CD4-positive, alpha-beta T cell treated with Interleukin-15 for 4 hours (primary cell): ENCODE results near the gene GRHL1.

Experiments used
- DNase-seq: peaks from one replicate; pipeline ENCODE4 v3.0.0-alpha.2; 2020; ENCODE audit warnings: low spot score

The GRHL1 gene

GRCh38 chr2:9994462-9994861 lies 43.0 kb downstream of the GRHL1 start:
- DNase-seq: no peak

DNA sequence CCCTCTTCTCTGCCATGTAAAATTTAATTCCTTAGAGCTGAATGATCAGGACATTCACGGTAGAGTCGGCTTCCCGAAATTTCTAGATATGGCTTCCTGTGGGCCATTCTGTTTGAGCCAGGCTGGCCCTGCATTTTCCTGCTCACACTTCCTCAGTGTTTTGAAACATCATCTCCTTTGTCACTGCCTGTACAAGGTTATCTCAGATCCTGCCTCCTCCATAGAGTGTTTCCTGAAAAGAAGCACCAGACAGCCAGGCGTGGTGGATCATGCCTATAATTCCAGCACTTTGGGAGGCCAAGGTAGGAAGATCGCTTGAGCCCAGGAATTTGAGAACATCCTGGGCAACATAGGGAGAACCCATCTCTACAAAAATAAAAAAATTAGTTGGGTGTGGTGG lies 43.6 kb downstream of the GRHL1 start:
- DNase-seq: no peak

- no peak for DNase-seq
Measured at GRCh38 chr2:9996321-9996720, 44.8 kb downstream of the GRHL1 start.

- DNase-seq: no peak
Measured at GRCh38 chr2:9997936-9998335, 46.4 kb downstream of the GRHL1 start.

DNA sequence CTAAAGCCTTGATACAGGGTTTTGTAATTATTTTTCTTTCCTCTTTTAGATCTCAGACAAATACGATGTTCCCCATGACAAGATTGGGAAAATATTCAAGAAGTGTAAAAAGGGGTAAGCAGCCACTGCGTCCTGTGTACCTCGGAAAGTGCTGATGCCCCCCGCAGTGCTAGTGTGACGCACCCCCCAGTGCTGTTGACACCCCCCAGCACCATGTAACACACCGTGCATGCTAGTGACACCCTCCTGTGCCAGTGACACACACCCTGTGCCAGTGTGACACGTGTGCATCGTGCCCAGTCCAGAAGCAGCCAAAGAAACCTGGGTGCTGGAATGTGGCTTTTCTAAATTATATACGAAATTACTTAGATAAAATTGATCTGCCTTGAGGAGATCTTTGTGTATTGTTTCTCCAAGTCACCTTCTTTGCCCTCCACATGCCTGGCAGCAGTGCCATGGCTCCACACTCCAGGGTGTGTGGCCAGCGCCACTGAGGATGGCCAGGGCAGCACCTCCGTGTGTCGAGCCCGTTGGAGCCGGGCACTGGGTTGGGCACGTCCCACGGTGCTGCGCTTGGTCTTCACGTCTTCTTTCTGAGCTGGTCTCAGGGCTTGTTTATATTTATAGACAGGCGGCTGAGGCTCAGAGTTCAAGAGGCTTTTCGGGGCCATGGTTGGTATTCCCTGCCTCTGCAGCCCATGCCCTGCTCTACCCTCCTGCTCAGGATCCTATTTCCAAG lies 47.6 kb downstream of the GRHL1 start:
- DNase-seq: no peak

DNA sequence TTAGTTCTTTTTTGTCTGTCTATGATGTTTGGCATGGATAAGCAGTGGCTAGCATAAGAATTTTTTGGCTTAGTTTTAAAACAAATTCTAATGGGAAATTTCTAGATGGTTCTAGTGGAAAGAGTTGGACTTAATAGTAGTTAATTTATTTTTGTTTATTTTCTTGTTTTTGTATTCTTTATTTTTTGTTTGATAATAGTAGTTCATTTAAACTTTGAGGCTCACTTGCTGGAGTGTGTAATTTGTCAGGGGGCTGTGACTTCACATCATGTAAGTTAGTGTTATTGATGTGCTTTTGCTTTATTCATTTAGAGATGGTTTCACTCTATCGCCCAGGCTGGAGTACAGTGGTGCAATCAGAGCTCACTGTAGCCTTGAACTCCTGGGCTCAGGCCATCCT lies 48.2 kb downstream of the GRHL1 start:
- DNase-seq: no peak

- no peak for DNase-seq
Measured at GRCh38 chr2:10000541-10000940, 49.0 kb downstream of the GRHL1 start.

DNA sequence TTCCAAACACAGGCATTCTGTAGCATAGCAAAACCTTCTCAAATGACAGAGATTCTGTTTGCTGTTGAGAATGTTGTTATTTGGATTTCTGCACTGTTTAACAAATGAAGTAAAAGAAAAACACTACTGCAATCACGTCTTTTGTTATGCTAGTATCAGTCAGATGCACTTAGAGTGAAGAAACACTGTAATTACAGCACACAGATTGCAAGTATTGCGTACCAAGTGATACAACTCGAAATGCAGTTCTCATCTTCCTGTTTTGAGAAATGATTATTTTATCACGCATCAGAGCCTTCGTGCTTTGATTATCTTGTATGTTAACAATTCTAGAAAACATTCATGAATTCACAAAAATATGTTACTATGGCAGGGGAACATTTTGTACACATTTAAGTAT lies 50.1 kb downstream of the GRHL1 start:
- no peak for DNase-seq

DNA sequence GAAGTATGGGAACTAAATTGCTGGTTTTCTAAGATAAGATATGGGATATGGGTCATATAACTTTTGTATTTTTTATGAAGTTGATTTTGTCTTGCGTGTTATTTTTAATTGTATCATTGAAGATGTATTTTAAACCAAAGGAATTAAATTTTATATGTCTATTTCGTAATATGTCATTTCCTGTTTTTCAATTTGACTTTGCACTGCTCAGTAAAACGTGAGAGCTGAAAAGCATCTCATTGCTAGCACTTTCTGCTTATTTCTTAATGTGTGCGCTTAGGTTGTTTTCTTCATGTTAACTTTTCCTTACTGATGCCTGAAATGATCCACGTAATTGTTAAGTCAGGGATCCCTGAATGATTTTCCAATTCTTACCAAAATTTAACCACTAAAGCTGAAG lies 50.6 kb downstream of the GRHL1 start:
- no peak for DNase-seq

DNA sequence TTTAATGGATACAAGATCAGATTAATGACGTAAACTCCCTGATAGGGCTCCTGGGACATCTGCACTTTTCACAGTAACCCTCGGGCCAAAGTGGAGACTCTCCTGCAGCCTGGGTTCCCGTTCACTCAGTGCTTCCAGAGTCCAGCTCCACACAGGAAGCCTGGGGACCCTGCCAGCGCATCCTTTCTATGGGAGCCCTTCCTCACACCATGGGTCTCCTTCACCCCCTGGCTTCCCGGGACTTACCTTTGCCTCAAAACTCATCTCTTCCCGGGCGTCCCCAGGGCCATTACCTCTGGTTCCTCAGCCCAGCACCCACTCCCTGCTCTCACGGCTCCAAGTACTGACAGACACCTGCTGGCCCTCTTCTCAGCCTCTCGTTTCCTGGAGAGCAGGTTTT lies 51.2 kb downstream of the GRHL1 start:
- DNase-seq: no peak

DNA sequence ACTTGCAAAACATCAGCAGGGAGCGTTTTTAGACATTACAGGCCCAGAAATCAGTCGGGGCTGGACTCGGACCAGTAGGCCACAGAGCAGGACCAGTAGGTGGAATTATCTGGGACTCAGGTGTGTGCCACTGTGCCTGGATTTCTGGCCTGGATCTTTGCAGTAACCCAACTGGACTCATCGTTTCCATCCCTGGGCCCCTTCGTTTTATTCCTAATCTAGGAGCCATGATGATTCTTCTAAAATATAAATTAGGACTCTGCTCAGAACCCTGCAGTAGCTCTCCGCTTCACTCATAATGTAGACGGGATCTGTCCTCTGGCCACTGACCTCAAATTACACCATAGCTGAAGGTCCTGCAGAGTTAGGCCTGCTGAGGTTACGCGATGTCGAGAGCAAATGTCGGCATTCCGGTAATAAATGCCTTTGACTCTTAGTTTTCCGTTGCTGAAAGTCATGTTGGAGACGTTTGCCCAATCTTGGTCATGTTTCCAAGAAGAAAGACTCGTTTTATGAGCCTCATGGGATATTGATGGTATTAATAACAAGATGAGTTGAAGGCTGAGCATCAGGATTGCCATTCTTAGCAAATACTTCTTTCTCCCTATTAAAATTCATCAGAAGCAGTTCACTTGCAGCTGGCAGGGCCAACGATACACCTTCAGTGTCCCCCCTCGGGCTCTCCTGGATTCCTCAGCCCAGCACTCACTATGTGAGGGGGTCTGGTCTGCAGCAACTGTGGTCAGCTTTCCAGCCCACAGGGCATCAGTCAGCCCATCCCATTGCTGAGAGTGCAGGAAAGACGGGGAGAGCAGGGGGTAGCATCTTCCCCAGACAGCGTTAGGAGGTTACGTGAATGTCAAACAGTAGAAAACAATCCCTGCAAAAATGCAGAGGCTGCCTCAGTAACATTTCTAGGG lies 52.0 kb downstream of the GRHL1 start:
- no peak for DNase-seq

DNA sequence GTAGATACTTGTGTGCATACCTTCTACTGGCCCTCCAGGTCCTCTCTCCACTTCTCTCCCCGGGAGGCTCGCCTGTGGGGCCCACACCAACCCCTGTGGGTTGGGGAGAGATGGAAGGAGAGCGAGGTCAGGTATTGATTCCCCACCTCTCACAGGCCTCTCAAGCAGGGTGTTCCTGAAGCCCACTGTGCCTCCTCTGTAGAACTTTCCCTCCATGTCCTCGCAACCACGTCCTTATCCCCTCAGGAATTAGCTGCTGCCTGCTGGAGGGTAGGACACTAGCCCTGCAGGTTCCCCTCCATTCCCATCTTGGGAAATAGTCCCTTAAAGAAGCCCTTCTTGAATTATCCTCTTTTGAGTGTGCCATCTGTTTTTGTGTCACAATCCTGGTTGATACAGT lies 52.9 kb downstream of the GRHL1 start:
- DNase-seq: no peak

DNA sequence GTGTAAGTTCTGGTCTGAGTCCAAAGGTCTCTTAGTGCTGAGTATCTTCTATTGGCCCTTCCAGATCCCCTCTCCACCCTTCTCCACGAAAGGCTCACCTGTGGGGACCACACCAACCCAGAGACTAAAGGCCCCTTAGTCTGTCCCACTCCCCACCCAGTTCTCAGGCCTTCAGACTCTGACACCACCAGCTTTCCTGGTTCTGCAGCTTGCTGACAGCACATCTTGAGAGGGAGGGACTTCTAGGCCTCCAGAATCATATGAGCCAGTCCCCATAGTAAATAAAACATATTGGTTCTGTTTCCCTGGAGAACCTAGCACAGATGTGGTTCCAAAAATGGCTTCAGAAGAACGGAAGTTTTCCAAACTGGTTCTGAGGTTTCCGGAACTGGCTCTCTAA lies 53.3 kb downstream of the GRHL1 start:
- no peak for DNase-seq

DNA sequence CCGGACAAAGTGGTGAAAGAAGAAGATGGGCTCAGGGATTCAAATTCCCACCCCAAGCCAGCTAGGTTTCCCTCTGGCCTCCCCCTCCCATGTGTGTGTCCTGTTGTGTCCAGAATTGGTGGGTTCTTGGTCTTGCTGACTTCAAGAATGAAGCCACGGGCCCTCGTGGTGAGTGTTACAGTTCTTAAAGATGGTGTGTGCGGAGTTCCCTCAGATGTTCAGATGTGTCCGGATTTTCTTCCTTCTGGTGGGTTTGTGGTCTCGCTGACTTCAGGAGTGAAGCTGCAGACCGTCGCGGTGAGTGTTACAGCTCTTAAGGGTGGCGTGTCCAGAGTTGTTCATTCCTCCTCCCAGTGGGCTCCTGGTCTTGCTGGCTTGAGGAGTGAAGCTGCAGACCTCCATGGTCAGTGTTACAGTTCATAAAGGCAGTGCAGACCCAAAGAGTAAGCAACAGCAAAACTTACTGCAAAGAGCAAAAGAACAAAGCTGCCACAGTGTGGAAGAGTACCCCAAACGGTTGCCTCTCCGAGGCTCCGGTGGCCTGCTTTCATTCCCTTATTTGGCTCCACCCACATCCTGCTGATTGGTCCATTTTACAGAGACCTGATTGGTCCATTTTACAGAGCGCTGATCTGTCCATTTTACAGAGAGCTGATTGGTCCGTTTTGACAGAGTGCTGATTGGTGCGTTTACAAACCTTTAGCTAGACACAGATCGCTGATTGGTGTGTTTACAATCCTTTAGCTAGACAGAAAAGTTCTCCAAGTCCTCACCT lies 54.2 kb downstream of the GRHL1 start:
- no peak for DNase-seq

- no peak for DNase-seq
Measured at GRCh38 chr2:10006236-10007161, 55.0 kb downstream of the GRHL1 start.

GRCh38 chr2:10007435-10007834 lies 55.9 kb downstream of the GRHL1 start:
- DNase-seq: no peak

DNA sequence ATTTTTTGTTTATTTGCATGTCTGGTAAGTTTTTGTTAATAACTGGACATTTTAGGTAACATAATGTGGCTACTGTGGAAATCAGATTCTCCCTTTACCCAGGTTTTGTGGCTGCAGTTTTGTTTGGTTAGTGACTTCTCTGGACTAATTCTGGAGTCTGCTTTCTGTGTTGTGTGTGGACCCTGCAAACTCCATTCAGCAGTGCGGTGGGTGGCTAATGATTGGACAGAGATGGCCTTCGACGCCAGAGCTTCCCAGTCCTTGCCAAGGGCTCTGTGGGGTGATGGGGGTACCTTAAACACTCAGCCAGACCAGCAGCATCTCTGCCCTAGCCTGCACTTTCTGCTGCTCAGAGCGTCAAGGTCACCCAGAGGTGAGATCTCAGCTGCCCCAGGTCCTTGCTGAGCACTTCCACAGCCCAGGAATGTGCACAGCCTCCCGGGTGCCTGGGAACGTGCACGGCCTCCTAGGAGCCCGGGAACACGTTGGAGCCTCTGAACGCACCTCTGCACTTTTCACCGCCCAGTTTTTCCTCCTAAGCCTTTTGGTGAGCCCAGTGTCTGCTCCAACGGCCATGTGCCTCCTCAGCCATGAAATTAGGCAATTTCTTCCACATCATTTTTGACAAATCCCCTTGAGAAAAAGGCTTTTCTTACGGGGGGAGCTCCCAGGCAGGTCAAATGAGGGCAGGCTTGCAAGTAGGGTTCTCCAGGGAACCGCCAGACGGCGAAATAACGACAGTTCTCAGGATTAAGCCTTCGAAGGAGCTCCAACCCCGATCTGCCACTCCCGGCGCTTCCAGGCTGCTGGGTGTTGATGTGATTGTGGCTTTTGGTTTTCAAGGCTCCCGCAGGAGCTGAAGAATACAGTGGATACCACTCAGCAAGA lies 56.7 kb downstream of the GRHL1 start:
- DNase-seq: no peak

DNA sequence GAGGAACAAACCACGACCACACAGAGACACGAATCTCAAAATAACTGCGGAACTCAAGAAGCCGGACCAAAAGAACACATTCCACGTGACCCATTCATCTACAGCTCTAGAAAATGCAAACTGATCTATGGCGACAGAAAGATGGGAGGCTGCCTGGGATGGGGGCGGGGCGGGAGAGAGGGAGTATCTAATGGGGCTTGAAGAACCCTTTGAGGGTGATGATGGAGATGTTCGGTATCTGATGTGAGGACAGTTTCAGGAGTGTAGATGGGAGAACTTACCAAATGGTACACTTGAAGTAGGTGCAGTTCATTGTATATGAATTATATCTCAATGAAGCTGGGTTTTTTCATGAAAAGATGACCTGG lies 57.3 kb downstream of the GRHL1 start:
- DNase-seq: no peak

GRCh38 chr2:10009271-10009810 lies 57.8 kb downstream of the GRHL1 start:
- no peak for DNase-seq
